ENCODE data around the gene FAM9C.

The FAM9C gene

DNA sequence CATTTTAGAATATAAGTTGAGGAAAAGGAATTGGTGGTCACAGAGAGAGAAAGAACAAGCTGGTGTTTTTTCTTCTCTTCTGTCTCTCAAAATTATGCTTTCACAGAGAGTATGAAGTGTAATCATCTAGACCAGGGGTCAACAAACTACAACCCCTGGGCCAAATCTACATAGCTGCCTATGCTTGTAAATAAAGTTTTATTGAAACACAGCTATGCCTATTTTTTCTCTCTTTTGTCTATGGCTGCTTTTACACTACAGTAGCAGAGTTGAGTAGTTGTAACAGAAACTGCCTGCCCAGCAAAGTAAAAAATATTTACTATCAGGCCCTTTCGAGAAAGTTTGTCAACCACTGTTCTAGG is 6.7 kb upstream of the FAM9C start:
- in situ Hi-C loops (cut with MboI; ENCODE audit: low sequenced_read_pairs, unreplicated experiment) = no loop called here
- TF ChIP-seq, protein P1, sequence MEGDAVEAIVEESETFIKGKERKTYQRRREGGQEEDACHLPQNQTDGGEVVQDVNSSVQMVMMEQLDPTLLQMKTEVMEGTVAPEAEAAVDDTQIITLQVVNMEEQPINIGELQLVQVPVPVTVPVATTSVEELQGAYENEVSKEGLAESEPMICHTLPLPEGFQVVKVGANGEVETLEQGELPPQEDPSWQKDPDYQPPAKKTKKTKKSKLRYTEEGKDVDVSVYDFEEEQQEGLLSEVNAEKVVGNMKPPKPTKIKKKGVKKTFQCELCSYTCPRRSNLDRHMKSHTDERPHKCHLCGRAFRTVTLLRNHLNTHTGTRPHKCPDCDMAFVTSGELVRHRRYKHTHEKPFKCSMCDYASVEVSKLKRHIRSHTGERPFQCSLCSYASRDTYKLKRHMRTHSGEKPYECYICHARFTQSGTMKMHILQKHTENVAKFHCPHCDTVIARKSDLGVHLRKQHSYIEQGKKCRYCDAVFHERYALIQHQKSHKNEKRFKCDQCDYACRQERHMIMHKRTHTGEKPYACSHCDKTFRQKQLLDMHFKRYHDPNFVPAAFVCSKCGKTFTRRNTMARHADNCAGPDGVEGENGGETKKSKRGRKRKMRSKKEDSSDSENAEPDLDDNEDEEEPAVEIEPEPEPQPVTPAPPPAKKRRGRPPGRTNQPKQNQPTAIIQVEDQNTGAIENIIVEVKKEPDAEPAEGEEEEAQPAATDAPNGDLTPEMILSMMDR (IDR thresholded peaks at IDR 0.05; ENCODE audit: borderline replicate concordance, control extremely low read depth, extremely low read depth, insufficient read depth, missing control alignments) = no peak

DNA sequence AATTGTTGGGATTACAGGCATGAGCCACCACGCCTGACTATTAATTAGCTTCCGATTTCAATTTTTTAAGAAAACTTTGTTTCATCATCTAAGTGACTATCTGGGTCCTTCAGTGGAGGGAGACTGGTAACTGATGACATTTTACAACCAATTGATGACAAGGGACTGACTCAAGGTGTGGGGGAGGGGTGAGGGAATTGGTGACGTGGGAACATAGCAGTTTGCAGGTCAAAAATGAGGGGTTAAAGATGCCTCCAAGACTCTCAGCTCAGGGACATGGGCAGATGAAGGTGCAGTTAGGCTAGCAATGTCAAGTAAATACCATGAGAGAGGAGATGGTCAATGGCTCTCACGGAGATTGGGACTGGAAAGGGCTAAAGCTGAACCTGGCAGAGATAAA is 5.7 kb upstream of the FAM9C start:
- TF ChIP-seq, protein P1 (IDR thresholded peaks at IDR 0.05; ENCODE audit: borderline replicate concordance, control extremely low read depth, extremely low read depth, insufficient read depth, missing control alignments) = no peak
- no peak for DNase-seq (ENCODE audit: low spot score)
- in situ Hi-C loops (cut with MboI; ENCODE audit: low sequenced_read_pairs, unreplicated experiment) = no loop called here

More for the DNA sequence above, 6.7 kb upstream of the FAM9C start:
- no peak for DNase-seq (ENCODE audit: low spot score)

DNA sequence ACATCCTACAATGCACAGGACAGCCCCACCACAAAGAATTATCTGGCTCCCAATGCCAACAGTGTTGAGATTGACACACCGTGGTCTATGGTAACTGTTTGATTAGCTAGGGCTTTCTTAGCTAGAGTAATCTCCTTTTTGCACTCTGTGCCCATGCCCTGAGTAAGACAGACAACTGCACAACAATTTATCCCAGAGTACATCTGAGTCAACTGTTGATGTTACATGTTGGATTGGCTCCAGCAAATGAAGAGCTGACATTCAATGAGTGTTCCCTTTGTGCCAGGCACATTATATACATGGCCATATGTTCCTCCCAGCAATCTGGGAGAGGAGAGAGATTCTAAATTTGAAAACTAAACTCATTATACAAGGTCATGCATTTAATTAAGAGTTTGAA is 3.9 kb upstream of the FAM9C start:
- TF ChIP-seq, protein P1 (IDR thresholded peaks at IDR 0.05; ENCODE audit: borderline replicate concordance, control extremely low read depth, extremely low read depth, insufficient read depth, missing control alignments) = no peak
- in situ Hi-C loops (cut with MboI; ENCODE audit: low sequenced_read_pairs, unreplicated experiment) = no loop called here
- no peak for DNase-seq (ENCODE audit: low spot score)

DNA sequence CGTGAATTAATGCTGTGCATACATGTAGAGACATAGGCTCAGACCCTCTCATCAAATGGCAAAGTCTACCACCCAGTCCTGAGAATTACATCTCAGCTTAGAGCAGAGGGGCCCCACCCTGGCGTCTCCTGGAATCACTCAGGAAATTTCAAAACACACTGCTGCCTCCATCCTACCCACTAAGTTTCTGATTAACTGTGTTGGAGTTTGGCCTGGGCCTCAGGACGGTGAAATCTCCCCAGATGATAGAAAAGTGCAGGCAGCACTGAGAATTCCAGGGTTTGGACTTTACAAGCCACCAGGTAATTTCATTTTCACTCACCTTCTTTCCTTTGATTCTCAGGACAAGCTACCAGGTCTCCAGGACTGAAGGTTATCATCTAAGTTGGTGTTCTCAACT is 3.3 kb upstream of the FAM9C start:
- in situ Hi-C loops (cut with MboI; ENCODE audit: low sequenced_read_pairs, unreplicated experiment) = no loop called here
- TF ChIP-seq, protein P1 (IDR thresholded peaks at IDR 0.05; ENCODE audit: borderline replicate concordance, control extremely low read depth, extremely low read depth, insufficient read depth, missing control alignments) = no peak
- DNase-seq (ENCODE audit: low spot score) = no peak

DNA sequence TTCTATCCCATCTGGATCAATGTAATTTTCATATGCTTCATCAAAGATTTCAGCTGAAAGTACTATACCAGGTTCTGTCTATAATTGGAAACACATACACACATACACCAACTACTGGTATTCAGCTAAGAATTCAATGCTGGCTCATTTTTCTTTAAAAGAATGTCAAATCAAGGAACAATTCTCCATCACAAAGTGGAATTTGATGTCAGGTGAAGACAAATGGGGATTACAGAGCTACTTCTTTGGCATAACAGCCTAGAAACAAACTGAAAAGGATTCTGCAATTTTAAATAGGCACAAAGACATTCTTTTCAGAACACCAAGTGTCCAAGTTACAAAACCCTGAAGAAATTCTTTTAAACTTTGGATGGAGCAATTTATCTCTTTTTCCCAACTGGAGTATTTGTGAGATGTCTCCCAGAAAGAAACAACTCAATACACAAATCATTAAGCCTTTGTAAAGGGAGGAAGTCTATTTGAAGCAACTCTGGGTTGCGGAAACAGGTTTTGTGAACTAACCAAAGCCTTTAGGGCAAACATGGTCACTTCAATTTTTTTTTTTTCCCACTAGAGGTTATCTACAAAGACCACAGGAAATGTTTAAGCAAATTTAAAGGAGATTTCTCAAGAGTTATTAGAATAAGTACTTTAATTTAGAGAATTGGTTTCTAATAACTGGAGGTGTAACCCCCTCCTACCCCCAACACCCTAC is 1.9 kb upstream of the FAM9C start:
- in situ Hi-C loops (cut with MboI; ENCODE audit: low sequenced_read_pairs, unreplicated experiment) = no loop called here
- TF ChIP-seq, protein P1 (IDR thresholded peaks at IDR 0.05; ENCODE audit: borderline replicate concordance, control extremely low read depth, extremely low read depth, insufficient read depth, missing control alignments) = no peak
- DNase-seq (ENCODE audit: low spot score) = no peak

DNA sequence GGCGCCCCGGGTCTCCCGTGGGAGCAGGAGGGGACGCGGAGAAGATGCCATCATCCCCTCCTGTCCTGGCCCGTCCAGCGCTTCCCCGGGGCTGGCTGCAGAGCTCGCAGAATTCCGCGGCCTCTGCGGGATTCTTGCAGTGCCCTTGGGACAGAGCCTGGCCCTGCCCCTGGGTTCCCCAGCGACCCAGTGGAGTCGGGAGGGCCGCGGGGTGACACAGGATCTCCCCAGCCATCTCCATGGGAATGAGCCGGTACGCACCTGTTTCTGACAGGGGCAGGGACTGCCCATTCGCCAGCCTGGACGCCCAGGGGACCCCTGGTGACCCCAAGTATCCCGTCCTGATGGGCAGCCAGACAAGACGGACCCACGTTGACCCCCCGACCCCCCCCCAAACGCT is 482 bp downstream of the FAM9C start:
- TF ChIP-seq, protein P1 (IDR thresholded peaks at IDR 0.05; ENCODE audit: borderline replicate concordance, control extremely low read depth, extremely low read depth, insufficient read depth, missing control alignments) = no peak
- in situ Hi-C loops (cut with MboI; ENCODE audit: low sequenced_read_pairs, unreplicated experiment) = no loop called here
- DNase-seq (ENCODE audit: low spot score) = no peak

Measured in GM13976 (cell line).